A549 (cell line): ENCODE results near the gene PODNL1. TPM values are rescaled to one million over a fixed set of nuclear protein-coding genes. Genes with fewer than 3 reads are reported as not detected.

ENCODE experiments used
- ATAC-seq, 2 experiments: fragments of 200-7000 bp in 1 of 2; fragments of >200 bp in 1 of 2; cut with Nextera tagmentation in 1 of 2; cut with Tn5 transposase in 1 of 2; 3 replicates each; pipeline versions ENCODE4 v1.8.0 to v1.9.1; 2018 to 2020; ENCODE audit warnings: mild to moderate bottlenecking in 1 of 2, moderate library complexity in 1 of 2
- CTCF ChIA-PET: fragments of 300-600 bp; sonication (Branson Sonifier 250); formaldehyde crosslinking; extraction: SDS; loops from one replicate; lab custom pipeline; 2021; ENCODE audit warnings: antibody characterized with exemption, inconsistent platforms; lab: Yijun Ruan, JAX
- POLR2A ChIA-PET: fragments of 350-600 bp; formaldehyde crosslinking; extraction: SDS; loops from one replicate; lab custom pipeline; 2021; ENCODE audit warnings: antibody characterized with exemption, inconsistent platforms; lab: Yijun Ruan, JAX
- DNase-seq, 2 experiments: peaks; one replicate each; pipeline versions ENCODE4 v3.0.0 to v3.0.0-alpha.2; 2011 to 2016; ENCODE audit warnings: low read depth in 1 of 2, low spot score in 1 of 2
- FAIRE-seq: peaks from 2 replicates; lab custom pipeline; 2011; peaks lifted over from hg19 to GRCh38; lab: Jason Lieb, UNC
- H3K27ac ChIP-seq, 2 experiments: fragments of >200 bp; sonication (Bioruptor Twin); formaldehyde crosslinking; 3 replicates each; pipeline ENCODE4 v1.5.1; 2016 to 2017
- H3K4me1 ChIP-seq: fragments of >200 bp; sonication (Bioruptor Twin); formaldehyde crosslinking; 3 replicates; pipeline ENCODE4 v1.6.1; 2016
- H3K4me2 ChIP-seq: fragments of >200 bp; sonication (Bioruptor Twin); formaldehyde crosslinking; 3 replicates; pipeline ENCODE4 v1.6.1; 2016
- H3K4me3 ChIP-seq: fragments of >200 bp; sonication (Bioruptor Twin); formaldehyde crosslinking; 3 replicates; pipeline ENCODE4 v1.5.1; 2016
- H3K9me3 ChIP-seq: fragments of >200 bp; sonication (Bioruptor Twin); formaldehyde crosslinking; 3 replicates; pipeline ENCODE4 v1.6.1; 2016
- BHLHE40 ChIP-seq: IDR thresholded peaks from 2 replicates; pipeline ENCODE4 v1.6.1; 2012; ENCODE audit warnings: low read depth, low read length, inconsistent platforms
- CBX8 ChIP-seq: fragments of 200-600 bp; sonication (generic); IDR thresholded peaks from 2 replicates; pipeline ENCODE4 v1.6.1; 2016
- CTCF ChIP-seq: fragments of >200 bp; sonication (Bioruptor Twin); formaldehyde crosslinking; IDR thresholded peaks from 3 replicates; pipeline ENCODE4 v1.5.1; 2016
- FOSB ChIP-seq: fragments of 250-450 bp; sonication (Bioruptor Pico); IDR thresholded peaks from 2 replicates; pipeline ENCODE4 v1.5.0; 2020; ENCODE audit warnings: mild to moderate bottlenecking, moderate library complexity
- FOXS1 ChIP-seq: fragments of 250-450 bp; sonication (Bioruptor Pico); IDR thresholded peaks from 2 replicates; pipeline ENCODE4 v1.5.0; 2020; ENCODE audit warnings: mild to moderate bottlenecking, moderate library complexity
- GATA3 ChIP-seq: IDR thresholded peaks from 2 replicates; pipeline ENCODE4 v1.6.1; 2012; ENCODE audit warnings: borderline replicate concordance
- HDAC2 ChIP-seq: fragments of 200-600 bp; sonication (generic); IDR thresholded peaks from 2 replicates; pipeline ENCODE4 v1.6.1; 2016
- HOXA7 ChIP-seq: fragments of 250-450 bp; sonication (Bioruptor Pico); IDR thresholded peaks from 2 replicates; pipeline ENCODE4 v1.5.0; 2020; ENCODE audit warnings: mild to moderate bottlenecking, moderate library complexity
- HOXB5 ChIP-seq: fragments of 250-450 bp; sonication (Bioruptor Pico); IDR thresholded peaks from 2 replicates; pipeline ENCODE4 v1.5.0; 2020; ENCODE audit warnings: mild to moderate bottlenecking, moderate library complexity
- JUNB ChIP-seq: fragments of >200 bp; sonication (Bioruptor Twin); formaldehyde crosslinking; IDR thresholded peaks from 2 replicates; pipeline ENCODE4 v1.6.1; 2016
- MAZ ChIP-seq: fragments of 150-350 bp; IDR thresholded peaks from 2 replicates; pipeline ENCODE4 v1.6.1; 2014; ENCODE audit warnings: antibody characterized with exemption, low read depth, low read length, borderline replicate concordance
- MYC ChIP-seq: IDR thresholded peaks from 2 replicates; pipeline ENCODE4 v1.6.1; 2012; ENCODE audit warnings: mild to moderate bottlenecking, inconsistent platforms, low read length, improper control_type of control experiment, borderline replicate concordance
- NFE2L2 ChIP-seq: fragments of 150-350 bp; conservative IDR thresholded peaks from 2 replicates; pipeline ENCODE4 v1.6.1; 2014; ENCODE audit warnings: low read length
- NPAS2 ChIP-seq: fragments of 250-450 bp; sonication (Bioruptor Pico); IDR thresholded peaks from 2 replicates; pipeline ENCODE4 v1.8.0; 2022; ENCODE audit warnings: mild to moderate bottlenecking, moderate library complexity, borderline replicate concordance
- PBX3 ChIP-seq: IDR thresholded peaks from 2 replicates; pipeline ENCODE4 v1.6.1; 2012
- PHF8 ChIP-seq: fragments of 200-600 bp; sonication (generic); IDR thresholded peaks from 2 replicates; pipeline ENCODE4 v1.6.1; 2016; ENCODE audit warnings: low read depth, mild to moderate bottlenecking, antibody characterized with exemption, moderate library complexity, borderline replicate concordance
- POLR2A ChIP-seq: IDR thresholded peaks from 2 replicates; pipeline ENCODE4 v1.6.1; 2012; ENCODE audit warnings: mild to moderate bottlenecking, low read length
- POLR2AphosphoS2 ChIP-seq: conservative IDR thresholded peaks from 2 replicates; pipeline ENCODE4 v1.6.1; 2012; ENCODE audit warnings: low read length, improper control_type of control experiment, inconsistent platforms
- RAD21 ChIP-seq, 2 experiments: fragments of >200 bp in 1 of 2; sonication (Bioruptor Twin) in 1 of 2; formaldehyde crosslinking in 1 of 2; IDR thresholded peaks in 1 of 2; conservative IDR thresholded peaks in 1 of 2; 2 replicates in 1 of 2; 3 replicates in 1 of 2; pipeline ENCODE4 v1.6.1; 2012 to 2018; ENCODE audit warnings: inconsistent platforms in 1 of 2
- RARB ChIP-seq: fragments of 250-450 bp; sonication (Bioruptor Pico); IDR thresholded peaks from 2 replicates; pipeline ENCODE4 v1.8.0; 2021; ENCODE audit warnings: mild to moderate bottlenecking, moderate library complexity
- REST ChIP-seq: fragments of 200-600 bp; sonication (generic); IDR thresholded peaks from 2 replicates; pipeline ENCODE4 v1.6.1; 2016; ENCODE audit warnings: antibody characterized with exemption, mild to moderate bottlenecking, moderate library complexity
- RFX5 ChIP-seq: fragments of 450-650 bp; IDR thresholded peaks from 2 replicates; pipeline ENCODE4 v1.7.1; 2014; ENCODE audit warnings: antibody characterized with exemption, mild to moderate bottlenecking, moderate library complexity
- TFCP2L1 ChIP-seq: fragments of 250-450 bp; sonication (Bioruptor Pico); IDR thresholded peaks from 2 replicates; pipeline ENCODE4 v1.5.0; 2021; ENCODE audit warnings: mild to moderate bottlenecking
- ZFP36 ChIP-seq: fragments of 450-650 bp; IDR thresholded peaks from 2 replicates; pipeline ENCODE4 v1.6.1; 2014; ENCODE audit warnings: borderline replicate concordance; ENCODE audit not compliant: partially characterized antibody
- ZNF302 ChIP-seq: fragments of 250-450 bp; sonication (Bioruptor Pico); IDR thresholded peaks from 2 replicates; pipeline ENCODE4 v1.9.0; 2021; ENCODE audit warnings: inconsistent platforms, mild to moderate bottlenecking, moderate library complexity
- WGBS: methylation state at CpG from one replicate; pipeline ENCODE4 v1.1.6; 2017; ENCODE audit errors: missing lambda C conversion rate; 5-methylcytosine and 5-hydroxymethylcytosine counted together
- polyA plus RNA-seq, 4 experiments: library from polyadenylated mRNA; depleted of rRNA in 3 of 4; stranded (reverse); fragments of >200 nt; fragmentation: RNase III in 1 of 4; extraction: RNeasy Plus Mini Kit Qiagen cat#74134 plus additional on column Dnase treatment in 1 of 4; gene quantifications; 2 replicates in 3 of 4; 3 replicates in 1 of 4; pipeline ENCODE4 v1.2.3, GENCODE V29; 2011 to 2017
- TF ChIP-seq, protein P1 (sequence below): IDR thresholded peaks from 2 replicates; pipeline ENCODE4 v1.6.1; 2012; ENCODE audit warnings: low read depth, borderline replicate concordance
- TF ChIP-seq, protein P2 (sequence below): fragments of 250-450 bp; sonication (Bioruptor Pico); IDR thresholded peaks from 2 replicates; pipeline ENCODE4 v1.5.0; 2021; ENCODE audit warnings: mild to moderate bottlenecking, moderate library complexity, borderline replicate concordance

The PODNL1 gene
- polyA plus RNA-seq, 2 of the 4 experiments (the other 2 are of a cell fraction) = 0.79 to 1.3 TPM

GRCh38 chr19:13986348-13986904, 48.2 kb upstream of the PODNL1 start:
- WGBS = 92% methylated on average over 12 of the region's 19 CpGs
- DNase-seq (no peak), ATAC-seq (no peak; a peak in 1 of 6 replicates), FAIRE-seq (no peak)
- POLR2A ChIA-PET = no interaction called here
- CTCF ChIA-PET = interaction anchor here (1.4 kb wide), 1 partner anchor 106 kb away, joined by 4 read pairs; no protein-coding TSS in a partner anchor
- Histone ChIP-seq H3K4me2 (no peak overlapping the region), H3K9me3 (no peaks in the 10 kb centered on the region), H3K27ac (no peak overlapping the region), H3K4me1 (no peaks in the 10 kb centered on the region), H3K4me3 (no peak overlapping the region)
- TF ChIP-seq FOSB (CRISPR knock-in tag) (no peak), TFCP2L1 (no peak), JUNB (no peak), ZNF302 (no peak), ZFP36 (no peak), PHF8 (no peak), CTCF (no peak), RAD21 (conservative IDR thresholded peaks at IDR 0.05 in 1 of 2, IDR thresholded peaks at IDR 0.05 in 1 of 2) (no peak), PBX3 (no peak), HOXB5 (CRISPR knock-in tag) (no peak), HDAC2 (no peak), RARB (no peak), POLR2A (no peak), NPAS2 (no peak), POLR2AphosphoS2 (no peak), NFE2L2 (no peak)

GRCh38 chr19:13985771-13986347, 47.6 kb upstream of the PODNL1 start:
- no peak overlapping the region for H3K27ac ChIP-seq

More at GRCh38 chr19:13985771-13986347, 47.6 kb upstream of the PODNL1 start:
- no peak for TF ChIP-seq HOXA7 (CRISPR knock-in tag)
- no peak for TF ChIP-seq REST
- no peak for TF ChIP-seq GATA3
- no peak for TF ChIP-seq FOXS1
- TF ChIP-seq JUNB = no peak
- TF ChIP-seq, protein P1, sequence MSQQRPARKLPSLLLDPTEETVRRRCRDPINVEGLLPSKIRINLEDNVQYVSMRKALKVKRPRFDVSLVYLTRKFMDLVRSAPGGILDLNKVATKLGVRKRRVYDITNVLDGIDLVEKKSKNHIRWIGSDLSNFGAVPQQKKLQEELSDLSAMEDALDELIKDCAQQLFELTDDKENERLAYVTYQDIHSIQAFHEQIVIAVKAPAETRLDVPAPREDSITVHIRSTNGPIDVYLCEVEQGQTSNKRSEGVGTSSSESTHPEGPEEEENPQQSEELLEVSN = no peak
- no peak for TF ChIP-seq MYC
- TF ChIP-seq, protein P2, sequence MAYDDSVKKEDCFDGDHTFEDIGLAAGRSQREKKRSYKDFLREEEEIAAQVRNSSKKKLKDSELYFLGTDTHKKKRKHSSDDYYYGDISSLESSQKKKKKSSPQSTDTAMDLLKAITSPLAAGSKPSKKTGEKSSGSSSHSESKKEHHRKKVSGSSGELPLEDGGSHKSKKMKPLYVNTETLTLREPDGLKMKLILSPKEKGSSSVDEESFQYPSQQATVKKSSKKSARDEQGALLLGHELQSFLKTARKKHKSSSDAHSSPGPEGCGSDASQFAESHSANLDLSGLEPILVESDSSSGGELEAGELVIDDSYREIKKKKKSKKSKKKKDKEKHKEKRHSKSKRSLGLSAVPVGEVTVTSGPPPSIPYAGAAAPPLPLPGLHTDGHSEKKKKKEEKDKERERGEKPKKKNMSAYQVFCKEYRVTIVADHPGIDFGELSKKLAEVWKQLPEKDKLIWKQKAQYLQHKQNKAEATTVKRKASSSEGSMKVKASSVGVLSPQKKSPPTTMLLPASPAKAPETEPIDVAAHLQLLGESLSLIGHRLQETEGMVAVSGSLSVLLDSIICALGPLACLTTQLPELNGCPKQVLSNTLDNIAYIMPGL (CRISPR knock-in tag) = no peak
- no peak for TF ChIP-seq BHLHE40
- no peak for TF ChIP-seq HOXB5 (CRISPR knock-in tag)
- TF ChIP-seq RFX5 = no peak
- no peak for TF ChIP-seq MAZ
- no peak for TF ChIP-seq CBX8
- CTCF ChIA-PET = interaction anchor here (1.4 kb wide), 1 partner anchor 105 kb away, joined by 4 read pairs; no protein-coding TSS in a partner anchor
- H3K4me3 ChIP-seq = no peak overlapping the region
- POLR2A ChIA-PET = no interaction called here
- DNase-seq (no peak), ATAC-seq (no peak; a peak in 1 of 6 replicates), FAIRE-seq (no peak)
- no peaks in the 10 kb centered on the region for H3K9me3 ChIP-seq
- no peak overlapping the region for H3K4me2 ChIP-seq
- no peaks in the 10 kb centered on the region for H3K4me1 ChIP-seq
- 83% methylated on average over 5 of the region's 10 CpGs for WGBS
